Stimulated activated CD4-positive, alpha-beta T cell treated with anti-CD3 and anti-CD28 coated beads, Interleukin-12 subunit alpha, Interleukin-12 subunit beta, amount 100 ng/mL, for 4 hours (primary cell): Measurements from ENCODE around the gene DENND1A.

Source experiments
- DNase-seq: peaks from one replicate; pipeline ENCODE4 v3.0.0-alpha.2; 2020

The DENND1A gene

GRCh38 chr9:123604861-123605260 lies 325.1 kb downstream of the DENND1A start:
- DNase-seq: no peak

DNA sequence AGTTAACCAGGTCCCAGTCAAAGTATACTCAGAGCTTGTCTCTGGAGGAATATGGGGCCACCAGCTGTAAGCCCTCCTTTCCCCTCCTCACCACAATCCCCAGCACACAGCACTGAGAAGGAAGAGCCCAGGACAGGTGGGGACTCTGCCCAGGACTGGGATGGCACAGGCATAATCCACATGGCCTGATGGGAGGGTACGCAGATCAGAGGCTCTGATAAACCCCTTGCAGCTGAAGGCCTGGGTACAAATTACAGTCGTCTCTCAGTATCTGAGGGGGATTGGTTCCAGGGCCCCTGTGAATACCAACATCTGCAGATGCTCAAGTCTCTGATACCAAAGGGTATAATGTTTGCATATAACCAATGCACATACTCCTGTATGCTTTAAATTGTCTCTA lies 328.1 kb downstream of the DENND1A start:
- no peak for DNase-seq

DNA sequence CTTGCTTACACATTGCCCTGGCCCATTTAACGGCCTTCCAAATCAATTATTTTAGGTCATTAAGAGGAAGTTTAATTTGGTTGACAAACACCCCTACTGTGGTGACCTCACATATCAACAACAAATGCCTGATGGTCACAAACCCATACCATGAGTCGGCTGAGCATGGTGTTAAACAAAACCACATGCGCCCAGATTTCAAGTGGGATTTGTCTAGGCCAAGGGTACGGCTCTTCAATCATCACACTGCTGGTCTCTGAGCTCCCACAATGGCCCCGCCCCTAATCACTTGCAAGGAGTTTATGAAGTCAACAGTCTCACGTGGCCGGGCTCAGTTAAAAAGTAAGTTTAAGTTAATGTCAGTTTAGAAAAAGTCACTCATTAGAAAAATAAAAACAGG lies 330.1 kb downstream of the DENND1A start:
- DNase-seq: no peak

DNA sequence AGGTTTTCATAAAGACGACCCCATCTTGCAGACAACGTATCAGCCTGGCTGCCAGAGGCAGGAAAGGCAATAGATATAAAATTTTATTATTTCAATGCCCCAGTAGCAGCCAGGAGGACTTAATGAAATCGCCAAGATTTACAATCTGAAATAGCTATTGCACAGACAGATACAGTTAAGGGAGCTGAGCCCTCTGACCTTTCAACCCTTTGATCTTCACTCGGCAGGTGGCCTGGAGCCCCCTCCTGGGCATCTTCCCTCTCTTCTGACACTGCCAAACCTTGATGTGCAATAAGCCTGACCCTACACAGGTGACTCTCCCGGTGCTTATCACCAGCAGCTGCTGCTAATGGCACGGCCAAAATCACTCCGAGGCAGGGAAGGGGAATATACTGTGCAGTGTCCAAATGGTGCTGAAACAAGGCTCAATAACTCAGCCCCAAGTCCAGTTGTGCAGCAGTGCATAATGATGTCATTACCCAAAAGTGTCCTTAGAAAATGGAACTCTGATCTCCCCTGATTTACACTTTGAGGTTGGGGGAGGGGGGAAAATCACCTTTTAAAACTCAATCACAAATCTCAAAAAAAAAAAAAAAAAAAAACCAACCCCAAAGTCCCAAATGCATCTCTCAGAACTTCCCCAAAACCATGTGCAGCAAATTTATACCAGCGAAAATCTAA lies 331.9 kb downstream of the DENND1A start:
- DNase-seq: no peak

- no peak for DNase-seq
These were observed 332.9 kb downstream of the DENND1A start for GRCh38 chr9:123597048-123597447.

DNA sequence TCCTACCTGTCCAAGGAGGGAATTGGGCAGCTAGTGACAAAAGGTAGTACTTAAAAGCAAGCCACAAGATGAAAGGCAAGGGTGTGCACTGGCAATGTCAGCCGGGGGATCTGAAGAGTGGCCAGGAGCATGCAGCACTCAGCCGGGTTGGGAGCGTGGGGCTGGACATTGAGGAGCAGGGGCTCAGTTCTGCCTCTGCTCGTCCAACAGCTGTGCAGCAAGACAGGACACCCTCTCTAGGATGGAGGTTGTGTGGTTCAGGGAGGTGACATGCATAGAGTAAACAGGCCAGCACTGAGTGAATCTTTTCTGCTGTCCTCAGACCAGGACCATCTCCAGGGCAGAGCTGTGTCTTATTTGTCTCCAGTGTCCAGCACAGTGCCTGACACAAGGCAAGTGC lies 338.6 kb downstream of the DENND1A start:
- DNase-seq: no peak

GRCh38 chr9:123590499-123590898 lies 339.4 kb downstream of the DENND1A start:
- no peak for DNase-seq

DNA sequence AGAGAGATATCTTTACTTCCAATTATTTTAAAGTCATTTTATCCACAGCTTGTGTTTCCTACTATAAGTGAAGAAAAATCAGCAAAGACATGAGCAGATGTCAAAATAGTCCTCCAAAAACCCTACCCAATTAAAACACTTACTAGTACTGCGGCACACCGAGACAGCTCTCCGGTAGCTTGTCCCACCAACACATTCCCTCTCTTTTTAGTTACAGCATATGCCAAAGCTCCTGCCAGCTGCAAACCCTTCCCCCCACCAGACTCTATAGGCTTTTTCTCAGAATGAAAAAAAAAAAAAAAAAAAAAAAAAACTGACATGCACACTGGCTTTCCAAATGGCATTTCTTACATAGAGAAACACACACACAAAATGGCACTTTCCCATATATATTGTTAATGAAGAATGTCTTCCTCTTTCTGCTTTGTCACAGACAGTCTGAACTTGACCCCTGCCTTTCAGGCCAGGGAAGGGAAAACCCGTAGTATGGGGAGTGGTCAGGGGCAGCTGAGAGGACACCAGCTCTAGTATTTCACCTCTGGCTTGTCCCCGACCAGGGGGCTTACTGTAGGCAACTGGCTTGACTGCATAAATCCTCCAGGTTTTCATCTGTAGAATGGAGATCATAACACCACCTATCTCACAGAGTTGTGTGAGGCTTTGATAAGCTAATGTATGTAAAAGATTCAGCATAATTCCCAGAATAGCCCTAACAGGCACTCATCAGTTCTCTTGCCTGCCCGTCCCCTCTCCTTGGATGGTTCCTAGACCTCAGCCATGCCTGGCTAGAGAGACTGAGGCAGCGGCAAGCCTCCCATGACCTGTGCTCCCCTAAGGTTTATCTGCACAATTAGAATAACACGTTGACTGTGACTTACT lies 340.3 kb downstream of the DENND1A start:
- no peak for DNase-seq

GRCh38 chr9:123586275-123586674 lies 343.7 kb downstream of the DENND1A start:
- no peak for DNase-seq

- DNase-seq: no peak
These were observed 345.4 kb downstream of the DENND1A start for GRCh38 chr9:123584202-123585176.

DNA sequence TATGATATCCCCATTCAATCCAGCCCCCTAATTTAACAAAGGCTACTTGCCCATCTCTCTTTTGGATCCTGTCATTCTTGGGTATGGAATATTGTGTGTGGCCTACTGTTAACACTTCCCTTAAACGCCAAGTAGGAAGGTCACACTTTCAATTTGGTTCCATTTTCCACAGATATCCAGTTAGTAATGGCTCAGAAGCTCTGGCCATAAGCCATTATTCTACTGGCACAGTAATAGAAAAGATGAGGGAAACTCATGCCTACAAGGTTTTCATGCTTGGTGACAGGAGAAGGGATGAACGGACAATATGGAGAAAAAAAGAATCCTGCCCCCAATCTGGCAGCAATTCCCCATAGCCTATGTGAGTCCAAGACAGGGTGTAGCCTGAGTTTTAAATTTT lies 346.3 kb downstream of the DENND1A start:
- DNase-seq: no peak

GRCh38 chr9:123571240-123571639 lies 358.7 kb downstream of the DENND1A start:
- DNase-seq: no peak

DNA sequence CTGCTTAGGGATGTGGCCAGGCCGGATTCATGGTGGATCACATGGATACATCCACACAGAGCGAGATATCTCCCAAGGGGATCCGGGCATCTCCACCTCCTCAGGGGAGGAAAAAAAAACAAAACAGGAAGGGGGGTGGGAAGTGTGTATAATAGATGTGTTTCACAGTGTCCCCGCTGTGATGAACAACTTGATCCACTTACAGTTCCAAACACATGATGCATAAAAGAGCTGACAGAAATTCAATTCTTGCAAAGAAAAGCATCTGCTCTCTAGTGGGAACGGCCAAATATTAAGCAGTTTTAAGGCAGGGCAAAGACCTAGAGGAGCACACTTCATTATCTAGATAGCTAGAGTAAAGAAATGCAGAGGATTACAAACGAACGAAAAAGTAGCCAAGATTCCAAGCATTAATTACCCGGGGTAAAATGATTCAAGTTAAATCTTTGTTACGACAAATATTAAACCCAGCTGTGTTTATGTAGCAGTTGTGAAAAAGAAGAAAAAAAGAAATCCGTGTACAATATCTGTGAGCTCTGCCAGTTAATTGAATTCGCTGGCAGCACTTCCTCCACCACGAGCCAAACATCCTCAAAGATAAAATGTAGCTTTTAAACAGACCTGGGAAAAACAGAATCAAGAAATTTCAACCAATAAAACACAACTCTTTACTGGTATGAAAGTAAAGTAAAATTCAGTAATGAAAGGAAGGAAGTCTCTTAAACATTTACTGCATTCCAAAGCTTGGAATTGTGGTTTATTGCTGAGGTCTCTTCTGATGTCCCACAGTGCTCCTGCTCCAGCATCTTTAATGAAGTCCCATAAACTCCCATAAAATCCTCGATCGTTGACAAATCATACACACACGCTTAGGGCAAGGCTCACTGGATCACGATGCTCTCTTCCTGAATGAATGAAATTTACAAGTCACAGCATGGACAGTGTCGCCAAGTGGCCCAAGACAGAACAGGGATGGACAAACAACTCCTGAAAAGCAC lies 360.9 kb downstream of the DENND1A start:
- DNase-seq: no peak

DNA sequence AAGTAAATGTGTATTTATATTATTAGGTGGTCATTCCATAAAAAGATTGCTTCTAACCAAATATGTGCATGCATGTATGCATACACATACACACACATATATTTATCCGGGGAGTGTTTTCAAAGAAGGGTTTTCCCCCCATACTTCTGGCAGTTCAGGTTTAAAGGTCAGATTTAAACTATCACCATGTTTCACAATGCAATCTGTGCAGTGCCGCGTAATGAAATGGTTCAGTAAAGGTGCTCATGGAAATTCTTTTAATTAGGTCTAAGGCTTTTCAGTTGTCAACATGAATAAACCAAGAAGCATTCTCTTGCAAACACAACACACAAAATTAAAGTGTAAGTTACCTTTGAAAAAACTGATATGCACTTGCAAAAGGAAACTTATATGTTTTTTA lies 362.9 kb downstream of the DENND1A start:
- DNase-seq: no peak

DNA sequence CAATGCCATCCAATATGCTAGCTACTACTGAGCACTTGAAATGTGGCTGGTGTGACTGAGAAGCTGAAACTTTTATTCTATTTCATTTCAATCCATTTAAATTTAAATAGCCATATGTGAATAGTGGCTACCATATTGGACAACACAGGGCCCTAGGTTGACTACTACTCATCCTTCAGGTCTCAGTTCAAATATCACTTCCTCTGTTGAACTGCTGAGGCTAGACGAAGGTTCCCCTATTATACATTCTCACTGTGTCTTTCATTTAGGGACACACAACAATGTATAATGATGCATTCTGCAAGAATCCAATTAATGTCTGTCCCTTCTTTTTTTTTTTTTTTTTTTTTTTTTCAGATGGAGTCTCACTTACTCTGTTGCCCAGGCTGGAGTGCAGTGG lies 365.3 kb downstream of the DENND1A start:
- DNase-seq: no peak

- DNase-seq: no peak
These were observed 367.0 kb downstream of the DENND1A start for GRCh38 chr9:123562844-123563346.

DNA sequence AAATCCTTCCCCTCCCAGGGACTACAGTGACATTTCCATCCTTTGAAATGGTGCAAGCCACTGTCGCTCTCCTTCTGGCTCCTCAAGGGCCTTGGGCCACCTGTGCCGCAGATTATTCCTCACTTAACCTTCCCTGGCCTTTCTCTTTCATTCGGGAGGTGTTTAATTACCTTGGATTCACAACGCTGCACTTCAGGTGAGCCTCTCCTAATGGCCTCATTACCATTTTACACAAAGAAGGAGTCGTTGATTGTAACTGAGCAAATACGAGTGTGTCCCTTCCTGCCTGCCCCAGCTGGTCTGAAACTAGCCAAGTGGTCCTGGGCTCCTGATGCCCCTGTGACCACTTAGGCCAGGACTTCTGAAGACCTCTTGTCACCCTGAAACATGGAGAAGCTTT lies 368.9 kb downstream of the DENND1A start:
- DNase-seq: no peak

- no peak for DNase-seq
These were observed 373.2 kb downstream of the DENND1A start for GRCh38 chr9:123556464-123557435.

DNA sequence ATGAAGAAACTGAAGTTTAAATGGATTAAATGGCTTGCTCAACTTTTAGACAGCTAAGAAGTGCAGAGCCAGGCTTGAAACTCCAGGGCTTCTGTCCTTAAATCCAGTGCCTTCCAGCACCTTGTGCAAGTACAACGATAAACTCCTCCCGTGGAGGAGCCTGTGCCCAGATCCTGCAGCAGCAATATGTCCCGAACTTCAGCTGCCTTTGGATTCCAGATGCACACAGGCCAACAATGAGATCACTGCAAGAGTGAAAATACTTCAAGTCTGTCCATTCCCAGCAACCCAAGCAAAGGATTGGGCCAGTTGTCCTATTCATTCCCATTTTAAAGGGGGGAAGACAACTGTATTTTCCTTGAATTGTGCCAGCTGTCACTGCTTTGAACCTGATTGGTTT lies 374.3 kb downstream of the DENND1A start:
- no peak for DNase-seq

- no peak for DNase-seq
These were observed 377.4 kb downstream of the DENND1A start for GRCh38 chr9:123552530-123552929.
